OCI-LY1 (cell line): ENCODE measurements around the gene CTDSPL.

Source experiments
- CTCF ChIP-seq: fragments of 200-600 bp; sonication (generic), shearing (Covaris generic); IDR thresholded peaks from 2 replicates; pipeline ENCODE4 v1.5.1; 2017; ENCODE audit warnings: mild to moderate bottlenecking, antibody characterized with exemption, low read length, moderate library complexity, mixed read lengths
- EZH2 ChIP-seq: fragments of 200-600 bp; sonication (generic), shearing (Covaris generic); IDR thresholded peaks from 2 replicates; pipeline ENCODE4 v1.8.0; 2017; ENCODE audit warnings: borderline replicate concordance, mixed run types, mild to moderate bottlenecking, antibody characterized with exemption, low read length, moderate library complexity, mixed read lengths

GRCh38 chr3:37938011-37938410 is 76.3 kb downstream of the CTDSPL start:
- TF ChIP-seq CTCF (no peak), EZH2 (no peak)
